GM21447 (cell line): ENCODE results near the gene NRIP2.

Experiments used
- ATAC-seq: cut with Tn5 transposase; IDR thresholded peaks from one replicate; pipeline ENCODE4 v1.9.1; 2021; ENCODE audit not compliant: unreplicated experiment

NRIP2 gene

GRCh38 chr12:2812290-2813213 lies 22.3 kb downstream of the NRIP2 start, which contains the start of gene ITFG2:
Gene ITFG2 (plus strand): TSS chr12:2812668. CDS start chr12:2812761, 93 bp downstream.
- peak; percentile 95 for ATAC-seq

DNA sequence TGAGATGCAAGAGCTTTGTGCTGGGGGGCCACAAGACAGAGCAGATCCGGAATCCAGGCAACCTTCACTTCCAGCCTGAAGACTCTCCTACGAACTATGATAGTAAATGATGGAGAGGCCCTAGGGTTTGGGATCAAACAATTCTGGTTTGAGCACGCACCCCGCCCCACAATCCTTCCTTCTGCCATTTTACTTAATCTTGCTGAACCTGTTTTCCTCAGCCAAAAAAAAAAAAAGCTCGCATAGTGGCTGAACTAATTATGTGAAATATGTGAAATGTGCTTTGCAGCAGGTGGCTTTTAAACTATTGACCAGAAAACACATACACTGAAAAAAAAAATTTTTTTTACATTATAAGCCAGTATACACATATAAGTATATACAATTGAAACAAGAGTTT lies 23.0 kb downstream of the NRIP2 start:
- no peak for ATAC-seq

- ATAC-seq = no peak
These were observed 28.1 kb downstream of the NRIP2 start for GRCh38 chr12:2806700-2807099.

- ATAC-seq = no peak
These were observed 29.7 kb downstream of the NRIP2 start for GRCh38 chr12:2805143-2805520.

DNA sequence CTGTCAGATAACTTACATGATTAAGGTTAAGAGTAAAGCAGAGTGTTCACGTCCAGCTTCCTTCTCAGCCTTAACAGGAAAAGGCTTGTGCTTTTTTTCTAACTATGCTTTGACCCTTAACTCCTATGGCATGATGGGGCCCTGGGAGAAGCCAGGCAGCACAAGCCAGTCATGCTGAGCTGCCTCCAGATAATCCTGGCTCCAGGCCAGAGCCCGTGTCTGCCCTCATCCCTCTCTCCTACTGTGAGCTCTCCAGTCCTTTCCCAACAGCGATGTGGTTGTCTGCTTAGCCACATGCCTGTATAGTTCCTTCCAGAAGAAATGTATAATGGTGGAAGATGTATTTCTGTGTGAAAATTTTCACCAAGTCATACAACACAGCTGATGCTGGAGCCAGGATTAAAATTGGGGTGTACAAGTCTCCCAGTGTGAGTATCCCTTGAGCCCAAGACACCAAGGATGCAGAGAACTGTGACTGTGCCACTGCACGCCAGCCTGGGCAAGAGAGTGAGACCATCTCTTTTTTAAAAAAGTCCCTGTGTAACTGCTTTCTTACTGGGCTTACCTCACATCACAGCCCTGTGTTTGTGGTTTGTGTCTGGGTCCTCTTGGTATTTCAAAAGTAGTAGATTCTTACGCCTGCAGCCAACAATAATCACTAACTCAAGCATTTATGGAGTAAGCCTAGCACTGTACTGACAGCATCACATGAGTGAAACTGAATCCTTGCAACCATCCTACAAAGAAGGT lies 30.3 kb downstream of the NRIP2 start:
- ATAC-seq = no peak

DNA sequence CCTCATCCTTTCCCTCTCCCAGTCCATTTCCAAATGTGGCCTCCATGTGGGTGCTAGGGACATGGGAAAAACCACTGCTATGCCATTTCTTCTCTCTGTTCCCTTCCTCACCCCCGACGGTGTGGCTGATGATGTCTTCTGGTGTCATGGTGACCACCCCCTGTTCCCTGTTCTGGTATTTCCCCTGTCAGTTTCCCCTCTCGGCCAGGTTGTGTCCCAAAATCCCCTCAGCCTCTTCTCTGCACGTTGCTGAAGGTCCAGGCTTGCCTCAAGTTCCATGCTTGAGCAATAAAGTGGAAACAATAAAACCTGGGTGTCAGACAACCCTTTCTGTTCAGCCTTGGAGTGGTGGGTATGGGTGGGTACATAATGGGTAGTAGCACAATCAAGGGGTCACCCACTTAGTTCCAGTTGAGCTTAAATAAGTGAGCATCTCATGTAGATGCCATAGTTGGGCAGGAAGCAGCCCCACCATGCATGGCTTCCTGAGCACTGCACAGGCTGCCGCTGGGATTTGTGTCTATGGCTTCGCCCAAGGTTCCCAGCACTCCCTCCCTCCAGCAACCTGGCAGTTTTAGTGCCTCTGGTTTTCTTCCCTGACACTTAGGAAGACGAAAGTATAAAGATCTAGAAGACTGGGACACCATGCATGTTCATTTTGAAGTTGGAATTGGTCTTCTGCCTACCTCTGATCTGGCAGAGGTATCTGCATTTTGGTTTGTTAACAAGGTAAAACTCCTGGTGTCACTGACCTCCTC lies 31.0 kb downstream of the NRIP2 start:
- no peak for ATAC-seq

- ATAC-seq = no peak
These were observed 33.6 kb downstream of the NRIP2 start for GRCh38 chr12:2801044-2801783.

- no peak for ATAC-seq
These were observed 34.7 kb downstream of the NRIP2 start for GRCh38 chr12:2800046-2800570.

- no peak for ATAC-seq
These were observed 37.0 kb downstream of the NRIP2 start for GRCh38 chr12:2797721-2798418.

DNA sequence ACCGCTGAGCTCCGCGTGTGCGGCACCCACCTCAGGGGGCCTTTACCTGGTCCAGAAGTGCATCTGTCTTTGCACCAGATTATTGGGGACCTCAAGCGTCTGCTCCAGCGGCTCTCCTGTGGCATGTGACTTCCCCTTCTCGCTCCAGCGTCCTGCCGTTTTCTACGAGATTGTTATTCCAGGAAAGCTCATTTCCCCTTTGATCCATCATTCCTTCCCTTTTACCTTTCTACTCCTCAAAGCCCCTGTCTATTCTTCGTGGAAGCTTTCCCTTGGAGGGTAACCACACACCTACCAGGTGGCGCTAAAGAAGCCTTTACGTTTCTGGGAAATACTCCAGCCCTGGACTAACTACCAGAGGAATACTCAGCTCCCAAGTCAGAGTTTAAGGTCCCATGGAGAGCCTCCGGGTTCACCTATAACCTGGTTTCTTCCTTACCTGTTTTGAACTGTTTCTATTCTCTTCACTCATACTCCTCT lies 38.6 kb downstream of the NRIP2 start:
- ATAC-seq = peak; percentile 1

- peak; percentile 63 for ATAC-seq
These were observed 39.3 kb downstream of the NRIP2 start for GRCh38 chr12:2795291-2796186.

DNA sequence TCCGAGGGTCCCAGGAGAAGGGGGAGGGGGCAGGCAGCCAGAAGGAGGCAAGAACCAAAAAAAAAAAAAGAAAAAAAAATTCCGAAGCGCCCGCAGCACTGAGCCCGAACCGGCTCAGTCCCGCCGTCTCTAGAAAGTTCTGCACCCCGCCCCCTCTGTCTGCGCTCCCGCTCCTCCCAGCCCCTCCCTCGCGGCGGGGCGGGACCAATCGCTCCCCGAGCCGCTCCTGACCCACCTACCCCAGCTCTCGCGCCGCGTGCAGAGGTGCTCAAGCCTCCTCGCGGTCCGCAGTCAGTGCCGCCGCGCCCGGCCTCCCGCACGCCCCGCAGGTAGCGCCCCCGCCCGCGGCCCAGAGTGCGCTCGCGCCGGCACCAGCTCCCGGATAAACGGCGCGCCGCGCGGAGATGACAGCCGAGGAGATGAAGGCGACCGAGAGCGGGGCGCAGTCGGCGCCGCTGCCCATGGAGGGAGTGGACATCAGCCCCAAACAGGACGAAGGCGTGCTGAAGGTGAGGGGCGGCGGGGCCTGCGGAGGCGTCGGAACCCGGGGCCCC lies 40.0 kb downstream of the NRIP2 start, which contains the start of gene FKBP4:
Gene FKBP4, plus strand, starts transcription at position 235 of the 554 bp plus-strand sequence. Its CDS starts 170 bp downstream, at position 405.
- peak; percentile 82 for ATAC-seq

GRCh38 chr12:2794191-2794735 lies 40.6 kb downstream of the NRIP2 start:
- ATAC-seq = peak; percentile 8

GRCh38 chr12:2793561-2793960 lies 41.3 kb downstream of the NRIP2 start:
- no peak for ATAC-seq

- no peak for ATAC-seq
These were observed 41.9 kb downstream of the NRIP2 start for GRCh38 chr12:2792671-2793500.

GRCh38 chr12:2791089-2791488 lies 43.7 kb downstream of the NRIP2 start:
- no peak for ATAC-seq

GRCh38 chr12:2785017-2785416 lies 49.8 kb downstream of the NRIP2 start:
- no peak for ATAC-seq
